ENCODE data around the gene XNDC1N.
"Not testable (repeated sequence)": the region's sequence is repeated elsewhere in the genome, so short reads cannot be mapped to it uniquely, and the experiment has no call there.

XNDC1N gene

DNA sequence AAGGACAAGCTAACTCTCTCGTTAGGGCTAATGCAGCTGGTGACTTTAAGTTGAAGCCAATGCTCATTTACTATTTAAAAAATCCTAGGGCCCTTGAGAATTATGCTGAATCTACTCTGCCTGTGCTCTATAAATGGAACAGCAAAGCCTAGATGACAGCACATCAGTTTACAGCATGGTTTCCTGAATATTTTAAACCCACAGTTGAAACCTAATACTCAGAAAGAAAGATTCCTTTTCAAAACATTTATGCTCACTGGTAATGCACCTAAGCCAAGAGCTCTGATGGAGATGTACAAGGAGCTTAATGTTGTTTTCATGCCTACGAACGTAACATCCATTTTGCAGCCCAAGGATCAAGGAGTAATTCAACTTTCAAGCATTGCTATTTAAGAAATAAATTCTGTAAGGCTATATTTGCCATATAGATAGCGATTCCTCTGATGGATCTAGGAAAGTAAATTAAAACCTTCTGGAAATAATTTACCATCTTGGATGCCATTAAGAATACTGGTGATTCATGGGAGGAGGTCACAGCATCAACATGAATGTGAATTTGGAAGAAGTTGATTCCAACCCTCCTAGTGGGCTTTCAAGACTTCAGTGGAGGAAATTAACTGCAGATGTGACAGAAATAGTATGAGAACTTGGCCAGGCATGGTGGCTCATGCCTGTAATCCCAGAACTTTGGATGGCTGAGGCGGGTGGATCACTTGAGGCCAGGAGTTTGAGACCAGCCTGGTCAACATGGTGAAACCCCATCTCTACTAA, 14.5 kb downstream of the XNDC1N start:
- H3K36me3 ChIP-seq (ENCODE audit: insufficient read depth, low read length): no peaks in the 10 kb centered on the region; the same call in none of the 2 replicates
- no peaks in the 10 kb centered on the region for H3K4me1 ChIP-seq (ENCODE audit: insufficient read depth, low read length)
- H3K9me3 ChIP-seq (ENCODE audit: control insufficient read depth, insufficient read depth, low read length): no peaks in the 10 kb centered on the region
- no peak overlapping the region for H3K9ac ChIP-seq (ENCODE audit: low read depth, low read length)

DNA sequence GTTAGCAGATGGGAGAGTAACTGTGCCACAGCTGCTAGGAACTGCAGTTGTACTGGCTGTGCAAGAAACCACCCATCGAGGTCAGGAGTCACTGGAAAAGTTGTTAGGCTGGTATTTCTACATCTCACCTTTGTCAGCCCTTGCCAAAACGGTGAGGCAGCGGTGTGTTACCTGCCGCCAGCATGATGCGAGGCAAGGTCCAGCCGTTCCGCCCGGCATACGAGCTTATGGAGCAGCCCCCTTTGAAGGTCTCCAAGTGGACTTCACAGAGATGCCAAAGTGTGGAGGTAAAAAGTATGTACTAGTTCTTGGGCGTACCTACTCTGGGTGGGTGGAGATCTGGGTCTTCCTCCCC, 16.4 kb downstream of the XNDC1N start:
- not testable (repeated sequence) for H3K9ac ChIP-seq (ENCODE audit: low read depth, low read length); H3K36me3 ChIP-seq (ENCODE audit: insufficient read depth, low read length); H3K9me3 ChIP-seq (ENCODE audit: control insufficient read depth, insufficient read depth, low read length); H3K4me1 ChIP-seq (ENCODE audit: insufficient read depth, low read length)

DNA sequence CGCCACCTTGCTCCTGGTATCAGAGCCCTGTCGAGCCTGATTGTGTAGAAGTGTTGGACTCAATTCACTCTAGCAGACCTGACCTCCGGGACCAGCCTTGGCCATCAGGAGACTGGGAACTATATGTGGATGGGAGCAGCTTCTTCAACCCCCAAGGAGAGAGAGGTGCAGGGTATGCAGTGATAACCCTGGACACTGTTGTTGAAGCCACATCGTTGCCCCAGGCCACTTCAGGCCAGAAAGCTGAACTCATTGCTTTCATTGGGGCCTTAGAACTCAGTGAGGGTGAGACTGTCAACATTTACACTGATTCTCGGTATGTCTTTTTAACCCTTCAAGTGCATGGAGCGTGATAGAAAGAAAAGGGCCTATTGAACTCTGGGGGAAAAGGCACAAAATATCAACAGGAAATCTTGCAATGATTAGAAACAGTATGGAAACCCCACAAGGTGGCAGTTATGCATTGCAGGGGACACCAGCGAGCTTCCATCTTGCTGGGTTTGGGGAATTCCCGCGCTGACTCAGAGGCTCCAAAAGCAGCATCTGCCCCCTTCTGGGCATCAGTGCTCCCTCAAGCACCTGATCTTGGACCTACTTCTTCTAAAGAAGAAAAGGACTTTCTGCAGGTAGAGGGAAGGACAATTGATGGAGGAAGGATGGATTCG, 16.9 kb downstream of the XNDC1N start:
- H3K36me3 ChIP-seq (ENCODE audit: insufficient read depth, low read length); H3K9me3 ChIP-seq (ENCODE audit: control insufficient read depth, insufficient read depth, low read length); H3K4me1 ChIP-seq (ENCODE audit: insufficient read depth, low read length); H3K9ac ChIP-seq (ENCODE audit: low read depth, low read length): not testable (repeated sequence)

DNA sequence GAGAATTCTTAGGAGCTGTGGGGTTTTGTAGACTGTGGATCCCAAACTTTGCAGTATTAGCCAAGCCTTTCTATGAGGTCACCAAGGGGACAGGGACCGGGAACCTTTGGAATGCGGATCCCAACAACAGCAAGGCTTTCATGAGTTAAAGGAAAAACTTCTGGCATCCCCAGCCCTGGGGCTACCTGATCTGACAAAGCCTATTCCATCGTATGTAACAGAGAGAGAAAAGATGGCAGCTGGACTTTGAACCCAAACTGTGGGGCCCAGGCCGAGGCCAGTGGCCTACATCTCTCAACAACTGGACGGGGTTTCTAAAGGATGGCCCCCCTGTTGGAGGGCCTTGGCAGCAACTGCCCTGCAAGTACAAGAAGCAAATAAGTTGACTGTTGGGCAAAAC, 17.6 kb downstream of the XNDC1N start:
- not testable (repeated sequence) for H3K9me3 ChIP-seq (ENCODE audit: control insufficient read depth, insufficient read depth, low read length); H3K36me3 ChIP-seq (ENCODE audit: insufficient read depth, low read length); H3K4me1 ChIP-seq (ENCODE audit: insufficient read depth, low read length); H3K9ac ChIP-seq (ENCODE audit: low read depth, low read length)

DNA sequence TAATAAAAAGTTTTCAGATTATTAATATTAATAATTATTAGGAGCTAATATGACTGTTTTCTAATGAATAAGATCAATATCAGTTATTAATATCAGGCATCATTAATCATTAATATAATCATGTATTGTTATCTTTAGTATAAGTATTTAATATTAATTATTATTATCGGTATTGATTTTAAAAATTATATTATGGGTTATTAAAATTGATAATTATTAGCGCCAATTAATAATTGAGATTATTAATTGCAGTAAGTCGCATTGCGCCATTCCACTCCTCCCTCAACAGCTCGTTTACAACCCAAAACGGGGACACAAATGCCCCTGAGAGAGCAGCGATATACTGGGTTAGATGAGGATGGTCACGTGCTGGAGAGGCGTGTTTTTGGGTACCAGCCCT, 20.2 kb downstream of the XNDC1N start:
- Histone ChIP-seq H3K9ac (ENCODE audit: low read depth, low read length) (no peak overlapping the region), H3K36me3 (ENCODE audit: insufficient read depth, low read length) (no peaks in the 10 kb centered on the region), H3K4me1 (ENCODE audit: insufficient read depth, low read length) (no peaks in the 10 kb centered on the region), H3K9me3 (ENCODE audit: control insufficient read depth, insufficient read depth, low read length) (no peaks in the 10 kb centered on the region)

DNA sequence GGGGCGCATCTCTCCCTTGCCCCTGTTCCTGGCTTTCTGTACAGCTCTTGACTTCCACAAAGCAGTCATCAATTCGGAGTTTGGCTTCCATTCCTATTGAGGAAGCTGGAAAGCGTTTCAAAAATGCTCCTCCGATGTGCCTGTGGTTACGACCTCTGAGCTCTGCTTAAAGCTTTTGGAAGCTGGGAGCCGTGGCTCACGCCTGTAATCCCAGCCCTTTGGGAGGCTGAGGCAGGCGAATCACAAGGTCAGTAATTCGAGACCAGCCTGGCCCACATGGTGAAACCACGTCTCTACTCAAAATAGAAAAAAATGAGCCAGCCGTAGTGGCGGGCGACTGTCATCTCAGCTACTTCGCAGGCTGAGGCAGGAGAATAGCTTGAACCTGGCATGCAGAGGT, 27.3 kb downstream of the XNDC1N start:
- not testable (repeated sequence) for H3K4me1 ChIP-seq (ENCODE audit: insufficient read depth, low read length); H3K9ac ChIP-seq (ENCODE audit: low read depth, low read length); H3K36me3 ChIP-seq (ENCODE audit: insufficient read depth, low read length); H3K9me3 ChIP-seq (ENCODE audit: control insufficient read depth, insufficient read depth, low read length)

- H3K9me3 ChIP-seq (ENCODE audit: control insufficient read depth, insufficient read depth, low read length): no peaks in the 10 kb centered on the region
- H3K4me1 ChIP-seq (ENCODE audit: insufficient read depth, low read length): no peaks in the 10 kb centered on the region
- H3K9ac ChIP-seq (ENCODE audit: low read depth, low read length): no peak overlapping the region
- no peaks in the 10 kb centered on the region; the same call in 1 of the 2 replicates for H3K36me3 ChIP-seq (ENCODE audit: insufficient read depth, low read length)
Measured at GRCh38 chr11:71895961-71896360, 32.4 kb downstream of the XNDC1N start.

- H3K9ac ChIP-seq (ENCODE audit: low read depth, low read length); H3K36me3 ChIP-seq (ENCODE audit: insufficient read depth, low read length); H3K9me3 ChIP-seq (ENCODE audit: control insufficient read depth, insufficient read depth, low read length); H3K4me1 ChIP-seq (ENCODE audit: insufficient read depth, low read length): not testable (repeated sequence)
Measured at GRCh38 chr11:71889181-71889872, 39.1 kb downstream of the XNDC1N start.

DNA sequence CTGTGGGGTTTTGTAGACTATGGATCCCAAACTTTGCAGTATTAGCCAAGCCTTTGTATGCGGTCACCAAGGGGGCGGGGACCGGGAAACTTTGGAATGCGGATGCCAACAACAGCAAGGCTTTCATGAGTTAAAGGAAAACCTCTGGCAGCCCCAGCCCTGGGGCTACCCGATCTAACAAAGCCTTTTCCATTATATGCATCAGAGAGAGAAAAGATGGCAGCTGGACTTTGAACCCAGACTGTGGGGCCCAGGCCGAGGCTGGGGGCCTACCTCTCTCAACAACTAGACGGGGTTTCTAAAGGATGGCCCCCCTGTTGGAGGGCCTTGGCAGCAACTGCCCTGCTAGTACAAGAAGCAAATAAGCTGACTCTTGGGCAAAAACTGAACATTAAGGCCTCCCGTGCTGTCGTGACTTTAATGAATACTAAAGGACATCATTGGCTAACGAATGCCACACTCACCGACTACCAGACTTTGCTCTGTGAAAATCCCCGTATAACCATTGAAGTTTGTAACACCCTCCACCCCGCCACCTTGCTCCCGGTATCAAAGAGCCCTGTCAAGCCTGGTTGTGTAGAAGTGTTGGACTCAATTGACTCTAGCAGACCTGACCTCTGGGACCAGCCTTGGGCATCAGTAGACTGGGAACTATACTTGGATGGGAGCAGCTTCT, 39.9 kb downstream of the XNDC1N start:
- not testable (repeated sequence) for H3K36me3 ChIP-seq (ENCODE audit: insufficient read depth, low read length); H3K4me1 ChIP-seq (ENCODE audit: insufficient read depth, low read length); H3K9me3 ChIP-seq (ENCODE audit: control insufficient read depth, insufficient read depth, low read length); H3K9ac ChIP-seq (ENCODE audit: low read depth, low read length)

GRCh38 chr11:71885806-71886205, 42.6 kb downstream of the XNDC1N start:
- H3K36me3 ChIP-seq (ENCODE audit: insufficient read depth, low read length); H3K4me1 ChIP-seq (ENCODE audit: insufficient read depth, low read length); H3K9me3 ChIP-seq (ENCODE audit: control insufficient read depth, insufficient read depth, low read length); H3K9ac ChIP-seq (ENCODE audit: low read depth, low read length): not testable (repeated sequence)
